ENCODE data around the gene XPO4.
"Not testable (repeated sequence)": the region's sequence is repeated elsewhere in the genome, so short reads cannot be mapped to it uniquely, and the experiment has no call there.

The XPO4 gene

GRCh38 chr13:20890540-20890939 is 12.0 kb downstream of the XPO4 start:
- DNase-seq, result not testable (repeated sequence)

GRCh38 chr13:20882206-20882605 is 20.3 kb downstream of the XPO4 start:
- DNase-seq, result no peak

- DNase-seq, result no peak
Observed at GRCh38 chr13:20877902-20878301, 24.6 kb downstream of the XPO4 start.

- not testable (repeated sequence) for DNase-seq
Observed at GRCh38 chr13:20876802-20877201, 25.7 kb downstream of the XPO4 start.

GRCh38 chr13:20874439-20874838 is 28.1 kb downstream of the XPO4 start:
- DNase-seq, result not testable (repeated sequence)

- DNase-seq, result no peak
Observed at GRCh38 chr13:20873348-20873747, 29.2 kb downstream of the XPO4 start.

GRCh38 chr13:20870829-20871228 is 31.7 kb downstream of the XPO4 start:
- DNase-seq, result no peak

GRCh38 chr13:20869540-20869939 is 33.0 kb downstream of the XPO4 start:
- DNase-seq, result no peak

- no peak for DNase-seq
Observed at GRCh38 chr13:20867408-20867807, 35.1 kb downstream of the XPO4 start.

GRCh38 chr13:20861666-20862065 is 40.9 kb downstream of the XPO4 start:
- not testable (repeated sequence) for DNase-seq

- DNase-seq, result no peak
Observed at GRCh38 chr13:20860844-20861243, 41.7 kb downstream of the XPO4 start.

GRCh38 chr13:20856650-20857049 is 45.9 kb downstream of the XPO4 start:
- DNase-seq, result no peak

GRCh38 chr13:20851844-20852402 is 50.6 kb downstream of the XPO4 start:
- no peak for DNase-seq

- no peak for DNase-seq
Observed at GRCh38 chr13:20848944-20849343, 53.6 kb downstream of the XPO4 start.

GRCh38 chr13:20848203-20848602 is 54.3 kb downstream of the XPO4 start:
- no peak for DNase-seq

- DNase-seq, result no peak
Observed at GRCh38 chr13:20847296-20847695, 55.2 kb downstream of the XPO4 start.

GRCh38 chr13:20843166-20843565 is 59.4 kb downstream of the XPO4 start:
- no peak for DNase-seq

GRCh38 chr13:20840568-20840967 is 62.0 kb downstream of the XPO4 start:
- no peak for DNase-seq

- DNase-seq, result no peak
Observed at GRCh38 chr13:20833900-20834679, 68.5 kb downstream of the XPO4 start.

GRCh38 chr13:20832861-20833260 is 69.7 kb downstream of the XPO4 start:
- DNase-seq, result no peak

GRCh38 chr13:20831933-20832332 is 70.6 kb downstream of the XPO4 start:
- no peak for DNase-seq

GRCh38 chr13:20831254-20831653 is 71.3 kb downstream of the XPO4 start:
- no peak for DNase-seq

GRCh38 chr13:20828539-20829364 is 73.8 kb downstream of the XPO4 start:
- peak; percentile 77 for DNase-seq

All from CD4-positive, alpha-beta T cell treated with Interleukin-10 for 1 hour (primary cell).